Transverse colon (tissue), 4 donors: ENCODE measurements around the gene STAC2. TPM values are rescaled to one million over a fixed set of nuclear protein-coding genes. Genes with fewer than 3 reads are reported as not detected.

Experiments
- DNase-seq: peaks from one replicate; pipeline ENCODE4 v3.0.0-alpha.2; 2019
- H3K27ac ChIP-seq, 4 donors: fragments of 200-600 bp; sonication (generic); 2 replicates each; pipeline ENCODE4 v1.5.1; 2016 to 2018; ENCODE audit warnings: inconsistent platforms in 4 of 4
- H3K27me3 ChIP-seq: fragments of 200-600 bp; sonication (generic); 2 replicates; pipeline ENCODE4 v1.5.1; 2017; ENCODE audit warnings: inconsistent platforms
- H3K36me3 ChIP-seq, 4 donors: fragments of 200-600 bp; sonication (generic); 2 replicates each; pipeline ENCODE4 v1.5.1; 2017 to 2019; ENCODE audit warnings: inconsistent platforms in 4 of 4
- H3K4me1 ChIP-seq, 4 donors: fragments of 200-600 bp; sonication (generic); 2 replicates each; pipeline ENCODE4 v1.5.1; 2017 to 2020; ENCODE audit warnings: inconsistent platforms in 4 of 4
- H3K4me3 ChIP-seq, 4 donors: fragments of 200-600 bp; sonication (generic); 1 replicate in 1 of 4; 2 replicates in 3 of 4; pipeline versions ENCODE4 v1.5.1 to v1.6.1; 2017 to 2019; ENCODE audit warnings: inconsistent platforms in 4 of 4
- H3K9me3 ChIP-seq, 2 donors: fragments of 200-600 bp; sonication (generic); 2 replicates each; pipeline ENCODE4 v1.5.1; 2017 to 2019; ENCODE audit warnings: inconsistent platforms in 2 of 2
- CTCF ChIP-seq, 5 experiments: fragments of 200-600 bp in 3 of 5; fragments of 450-650 bp in 2 of 5; sonication (generic) in 3 of 5; IDR thresholded peaks; 1 replicate in 2 of 5; 2 replicates in 3 of 5; pipeline ENCODE4 v1.5.1; 2016 to 2017; ENCODE audit warnings: antibody characterized with exemption in 5 of 5, inconsistent platforms in 3 of 5, mild to moderate bottlenecking in 2 of 5, moderate library complexity in 1 of 5
- EP300 ChIP-seq: sonication (generic); formaldehyde crosslinking; IDR thresholded peaks from one replicate; pipeline ENCODE4 v1.6.1; 2017; ENCODE audit warnings: antibody characterized with exemption, low read depth
- POLR2A ChIP-seq: fragments of 450-650 bp; IDR thresholded peaks from one replicate; pipeline ENCODE4 v1.6.1; 2016; ENCODE audit warnings: antibody characterized with exemption, mild to moderate bottlenecking, moderate library complexity
- POLR2AphosphoS5 ChIP-seq, 3 donors: sonication (generic); formaldehyde crosslinking; IDR thresholded peaks; one replicate each; pipeline ENCODE4 v1.6.1; 2016; ENCODE audit warnings: antibody characterized with exemption in 3 of 3
- WGBS, 2 donors: methylation state at CpG; one replicate each; pipeline ENCODE4 v1.1.5; 2018; ENCODE audit warnings: low coverage in 1 of 2; 5-methylcytosine and 5-hydroxymethylcytosine counted together
- in situ Hi-C, 4 donors: fragments of 200-750 bp; cut with MboI; loops; one replicate each; pipeline versions ENCODE4 v1.15.0 to v1.15.1; 2017; ENCODE audit warnings: low sequenced_read_pairs in 3 of 4, low pct_ligation_motif_present in 1 of 4, low pct_unique_long_range_greater_than_20kb in 1 of 4
- intact Hi-C: fragments of 100-400 bp; cut with DNase I; formaldehyde crosslinking; loops from one replicate; pipeline ENCODE4 v1.15.1; 2023; ENCODE audit warnings: low total_unique reads
- total RNA-seq, 4 donors: library from RNA; depleted of rRNA; stranded (reverse); fragments of >200 nt; gene quantifications; one replicate each; pipeline ENCODE4 v1.1.0, GENCODE V29; 2016

STAC2 gene
- total RNA-seq, 4 donors from 2014 or later: not detected

GRCh38 chr17:39191750-39192510 is 33.8 kb downstream of the STAC2 start:
- no peak for DNase-seq
- in situ Hi-C loops: no loop called here
- Histone ChIP-seq H3K4me3 (no peak overlapping the region), H3K4me1 (peaks cover 8 to 28% (median 13%) of the 10 kb centered on the region in 4 donors), H3K27ac (no peak overlapping the region), H3K27me3 (no peaks in the 10 kb centered on the region), H3K36me3 (no peaks in the 10 kb centered on the region), H3K9me3 (no peaks in the 10 kb centered on the region)
- TF ChIP-seq EP300: no peak
- no peak for TF ChIP-seq POLR2AphosphoS5 (IDR thresholded peaks at IDR 0.05)
- TF ChIP-seq CTCF (IDR thresholded peaks at IDR 0.05): no peak
- TF ChIP-seq POLR2A: no peak
- WGBS, 2 donors: 94% methylated on average over 9 of the region's 9 CpGs; no CpG with 5 or more reads in 1 of the 2 donors
- intact Hi-C loops: no loop called here

- H3K9me3 ChIP-seq: no peaks in the 10 kb centered on the region
- DNase-seq: peak; percentile 62
- TF ChIP-seq POLR2A (peak; percentile 44), CTCF (IDR thresholded peaks at IDR 0.05) (no peak), EP300 (no peak), POLR2AphosphoS5 (IDR thresholded peaks at IDR 0.05) (peak in 2 of 3 donors; percentile 67 to 68)
- WGBS, 2 donors: 67% methylated on average over 9 of the region's 9 CpGs; no CpG with 5 or more reads in 1 of the 2 donors
- H3K4me1 ChIP-seq: peaks cover 3 to 14% (median 6%) of the 10 kb centered on the region in 4 donors
- H3K27ac ChIP-seq: peak overlapping the region; percentile 67 to 70 (median 68)
- H3K4me3 ChIP-seq: peak overlapping the region in 1 of 4 donors; percentile 2
- peaks cover 0 to 8% (median 2%) of the 10 kb centered on the region in 4 donors for H3K36me3 ChIP-seq
- intact Hi-C loops (no loop called here), in situ Hi-C loops (no loop called here)
- H3K27me3 ChIP-seq: no peaks in the 10 kb centered on the region
Observed at GRCh38 chr17:39187152-39187830, 38.5 kb downstream of the STAC2 start.

GRCh38 chr17:39186481-39187002 is 39.2 kb downstream of the STAC2 start:
- TF ChIP-seq CTCF (IDR thresholded peaks at IDR 0.05) (no peak), EP300 (no peak), POLR2AphosphoS5 (IDR thresholded peaks at IDR 0.05) (no peak), POLR2A (no peak)
- H3K4me3 ChIP-seq: peak overlapping the region in 1 of 4 donors; percentile 2
- 73 to 100% methylated on average over 1 to 9 of the region's 15 CpGs for WGBS, 2 donors
- intact Hi-C loops (no loop called here), in situ Hi-C loops (no loop called here)
- no peaks in the 10 kb centered on the region for H3K27me3 ChIP-seq
- H3K4me1 ChIP-seq: peaks cover 3 to 14% (median 6%) of the 10 kb centered on the region in 4 donors
- no peak for DNase-seq
- H3K27ac ChIP-seq: peak overlapping the region; percentile 67 to 70 (median 68)
- H3K36me3 ChIP-seq: peaks cover 0 to 8% (median 2%) of the 10 kb centered on the region in 4 donors
- no peaks in the 10 kb centered on the region for H3K9me3 ChIP-seq

GRCh38 chr17:39183720-39184119 is 42.0 kb downstream of the STAC2 start:
- H3K27ac ChIP-seq: no peak overlapping the region
- H3K4me3 ChIP-seq: no peak overlapping the region
- peaks cover 0 to 8% (median 2%) of the 10 kb centered on the region in 4 donors for H3K36me3 ChIP-seq
- no peak for TF ChIP-seq POLR2AphosphoS5 (IDR thresholded peaks at IDR 0.05)
- no peak for TF ChIP-seq POLR2A
- no peak for TF ChIP-seq EP300
- no peak for TF ChIP-seq CTCF (IDR thresholded peaks at IDR 0.05)
- WGBS, 2 donors: 93% methylated on average over 10 of the region's 10 CpGs; no CpG with 5 or more reads in 1 of the 2 donors
- in situ Hi-C loops: no loop called here
- no peaks in the 10 kb centered on the region for H3K27me3 ChIP-seq
- no peak for DNase-seq
- peaks cover 3 to 20% (median 7%) of the 10 kb centered on the region in 4 donors for H3K4me1 ChIP-seq
- intact Hi-C loops: no loop called here
- H3K9me3 ChIP-seq: no peaks in the 10 kb centered on the region
